HG02870 (cell line): ENCODE data around the gene HDGFL1.

Experiments used
- ATAC-seq: cut with Tn5 transposase; IDR thresholded peaks from one replicate; pipeline ENCODE4 v1.9.1; 2021; ENCODE audit warnings: mild to moderate bottlenecking, moderate library complexity; ENCODE audit not compliant: unreplicated experiment

The HDGFL1 gene

DNA sequence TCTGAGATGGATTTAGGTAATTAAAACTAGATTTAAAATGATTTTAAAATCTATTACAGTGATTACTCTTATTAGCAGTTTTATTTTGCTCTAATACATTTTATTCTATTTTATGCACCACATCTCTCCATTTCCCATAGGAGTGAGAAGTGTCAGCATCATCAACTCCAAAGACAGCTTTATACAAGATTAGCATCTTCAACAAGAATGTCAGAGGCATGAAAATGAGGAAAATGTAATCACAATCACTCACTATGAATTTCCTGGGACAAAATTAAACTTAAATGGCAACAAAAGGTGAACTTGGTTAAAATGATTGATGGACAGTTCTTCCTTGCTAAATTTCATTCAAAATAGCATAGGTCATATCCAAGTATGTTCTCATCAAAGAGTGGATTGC, 19.8 kb downstream of the HDGFL1 start:
- ATAC-seq: no peak

DNA sequence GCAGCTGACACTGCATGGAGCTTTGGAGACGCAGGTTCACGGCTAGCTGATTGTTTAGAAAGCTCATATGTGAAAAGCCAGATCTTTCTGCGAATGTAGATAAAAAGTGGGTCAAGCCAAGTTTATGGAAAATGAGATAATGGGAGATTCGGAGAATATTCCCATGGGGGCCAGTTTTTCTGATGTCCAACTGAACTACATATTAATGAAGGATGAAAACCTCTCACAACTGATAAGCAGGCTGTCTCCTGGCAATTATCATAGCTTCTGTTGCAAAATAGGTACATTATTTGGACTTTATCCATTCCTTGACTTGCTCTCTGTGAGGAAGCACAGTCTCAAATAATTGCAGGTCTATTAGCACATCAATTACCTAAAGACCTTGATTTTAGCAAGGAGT, 21.1 kb downstream of the HDGFL1 start:
- ATAC-seq: no peak

DNA sequence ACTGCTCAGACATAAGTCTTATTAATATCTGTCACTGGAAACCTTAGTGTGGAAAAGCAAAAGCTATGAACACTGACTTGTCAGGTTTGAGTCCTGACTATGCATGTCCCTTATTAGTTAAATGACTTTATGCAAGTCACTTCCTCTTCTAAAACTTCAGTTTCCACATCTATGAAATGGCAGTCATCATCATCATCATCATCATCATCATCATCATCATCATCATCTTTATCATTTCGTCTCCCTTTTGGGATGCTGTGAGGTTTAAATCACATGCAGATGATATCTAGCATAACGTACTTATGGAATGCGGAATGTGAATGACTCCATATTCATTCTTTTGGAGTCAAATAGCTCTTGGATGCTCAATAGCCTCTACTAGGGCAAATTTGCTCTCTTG, 24.5 kb downstream of the HDGFL1 start:
- no peak for ATAC-seq

DNA sequence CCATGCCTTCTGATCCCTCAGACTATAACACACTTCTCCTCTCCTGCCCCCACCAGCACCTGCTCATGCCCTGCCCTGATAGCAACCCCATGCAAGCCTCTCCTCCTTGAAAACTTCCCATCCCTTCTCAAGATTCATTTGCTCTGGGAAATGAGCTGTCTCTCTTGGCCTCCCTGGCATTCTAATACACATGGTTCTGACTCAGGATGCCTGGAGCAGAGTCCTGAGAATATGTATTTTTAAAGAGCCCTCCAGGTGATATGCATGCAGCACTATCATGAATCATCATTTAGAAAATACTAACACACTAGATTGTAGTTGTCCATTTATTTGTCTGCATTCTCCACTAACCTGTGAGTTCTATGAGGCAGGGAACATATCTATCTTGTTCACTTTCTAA, 26.6 kb downstream of the HDGFL1 start:
- no peak for ATAC-seq

DNA sequence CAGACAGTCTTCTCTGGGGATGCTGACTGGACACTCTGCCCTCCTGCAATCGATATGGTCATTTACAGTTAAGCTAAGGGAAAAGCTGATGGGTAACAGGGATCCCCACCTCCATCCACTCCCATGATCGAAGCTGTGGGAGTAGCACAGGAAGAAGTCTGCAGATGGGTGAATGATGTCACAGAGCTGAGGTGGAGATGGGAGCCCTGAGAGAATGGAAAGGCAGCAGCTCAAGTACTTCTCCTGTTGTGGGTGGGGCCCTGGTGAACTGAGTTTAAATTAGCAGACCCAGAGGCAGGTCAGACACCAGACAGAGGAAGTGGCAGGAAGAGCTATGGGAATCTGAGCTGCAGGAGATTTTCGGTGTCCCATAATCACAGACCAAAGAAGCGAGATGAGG, 29.0 kb downstream of the HDGFL1 start:
- ATAC-seq: no peak

DNA sequence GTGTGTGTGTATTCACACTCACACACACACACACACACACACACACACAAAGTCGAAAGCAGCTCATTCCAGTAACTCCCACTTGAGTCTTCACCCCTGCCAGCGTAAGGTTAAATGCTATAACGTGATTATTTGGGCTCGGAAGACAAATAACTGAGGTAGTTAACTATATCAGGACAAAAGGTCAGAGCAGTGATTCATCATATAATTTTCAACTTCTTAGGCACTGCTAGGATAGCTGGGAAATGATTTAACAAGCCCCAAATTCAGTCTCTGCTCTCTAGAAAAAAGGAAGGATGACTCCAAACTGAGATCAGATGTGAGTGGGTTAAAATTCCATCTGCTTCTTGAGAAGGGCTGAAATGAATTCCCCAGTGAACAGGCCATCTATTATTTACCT, 30.7 kb downstream of the HDGFL1 start:
- no peak for ATAC-seq

DNA sequence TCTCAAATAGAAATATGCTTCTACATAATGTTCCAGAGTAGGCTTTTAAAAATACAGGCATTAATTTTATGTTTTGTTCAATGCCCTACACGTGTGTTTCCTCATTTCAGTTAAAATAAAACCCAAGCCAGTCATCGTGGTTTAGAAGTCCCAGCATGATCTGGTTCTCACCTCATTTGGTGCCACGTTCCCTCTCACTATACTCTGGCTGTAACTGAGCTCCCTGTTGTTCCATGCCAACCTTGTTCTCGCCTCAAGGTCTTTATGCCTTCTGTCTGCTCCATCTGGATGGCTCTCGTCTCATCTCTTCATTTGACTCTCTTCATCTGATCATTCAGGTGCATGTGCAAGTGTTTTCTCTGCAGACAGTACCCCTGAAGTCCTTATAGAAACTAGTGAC, 32.6 kb downstream of the HDGFL1 start:
- no peak for ATAC-seq

DNA sequence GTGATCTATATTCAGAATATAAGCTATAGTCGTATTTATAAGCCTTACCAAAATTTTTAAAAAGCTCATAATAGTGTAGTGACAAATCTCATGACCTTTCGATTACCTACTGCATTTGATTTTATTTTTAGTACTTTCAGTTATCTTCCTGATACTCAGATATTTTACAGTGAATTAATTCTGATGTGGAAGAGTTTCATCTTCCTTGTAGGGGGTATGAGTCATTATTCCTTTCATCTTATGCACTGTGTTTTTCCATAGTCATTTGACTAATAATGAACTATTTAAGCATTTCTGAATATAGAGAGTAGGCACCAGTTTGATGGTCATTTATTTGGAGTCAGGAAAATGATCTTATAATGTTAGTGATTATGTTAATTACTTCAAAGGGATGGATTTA, 36.4 kb downstream of the HDGFL1 start:
- ATAC-seq: no peak

DNA sequence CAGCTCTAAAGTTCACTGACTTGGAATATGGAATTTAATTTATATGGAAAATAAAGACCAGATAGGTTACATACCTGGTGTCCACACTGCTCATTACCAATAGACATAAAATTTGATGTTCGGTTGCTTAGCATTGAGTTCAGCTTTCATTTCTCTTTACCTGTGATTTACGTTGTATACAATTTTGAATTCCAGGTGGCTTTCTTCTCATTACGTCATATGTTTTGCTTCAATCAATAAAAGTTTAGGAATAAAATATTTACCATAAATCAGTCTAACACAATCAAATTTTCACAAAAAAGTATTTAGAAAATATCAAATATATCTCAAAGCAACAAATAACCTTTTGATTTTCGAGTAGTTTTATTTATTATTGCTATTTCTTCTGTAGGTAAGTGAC, 40.8 kb downstream of the HDGFL1 start:
- ATAC-seq: no peak

DNA sequence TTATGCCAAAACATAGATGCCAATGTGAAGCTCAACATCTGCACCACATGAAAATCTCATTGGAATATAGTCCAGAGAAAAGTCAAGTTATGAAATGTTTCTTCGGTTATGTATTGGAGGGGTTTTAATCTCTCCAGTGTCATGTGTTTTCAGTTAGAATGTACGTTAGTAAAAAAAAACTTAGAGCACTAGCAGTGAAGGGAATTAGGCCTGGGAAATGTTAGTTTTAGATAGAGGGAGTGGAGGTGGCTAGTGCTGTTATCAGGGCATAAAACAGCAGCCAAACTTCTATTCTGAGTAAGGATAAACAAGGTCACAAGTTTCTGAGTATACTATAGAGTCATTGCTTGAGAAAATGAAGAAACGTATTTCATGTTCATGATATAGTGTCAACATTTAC, 42.9 kb downstream of the HDGFL1 start:
- ATAC-seq: no peak

DNA sequence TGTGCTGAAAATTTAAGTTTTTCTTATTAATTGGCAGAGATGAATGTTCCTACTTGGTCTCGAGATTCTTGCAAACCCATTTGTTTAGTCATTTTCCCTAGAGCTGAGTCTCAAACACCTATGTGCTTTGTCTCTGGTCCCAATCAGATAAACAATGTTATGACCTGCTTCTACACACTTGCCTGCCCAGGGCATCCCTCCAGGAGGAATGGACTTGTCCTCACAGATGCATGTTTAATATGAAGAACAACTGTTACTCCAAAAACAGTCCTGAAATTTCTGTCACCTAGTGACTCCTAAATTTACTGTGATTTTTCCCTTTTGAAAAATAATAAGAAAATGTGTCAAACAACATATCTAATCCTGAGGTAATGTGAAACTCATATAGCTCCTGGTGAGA, 43.7 kb downstream of the HDGFL1 start:
- ATAC-seq: no peak

DNA sequence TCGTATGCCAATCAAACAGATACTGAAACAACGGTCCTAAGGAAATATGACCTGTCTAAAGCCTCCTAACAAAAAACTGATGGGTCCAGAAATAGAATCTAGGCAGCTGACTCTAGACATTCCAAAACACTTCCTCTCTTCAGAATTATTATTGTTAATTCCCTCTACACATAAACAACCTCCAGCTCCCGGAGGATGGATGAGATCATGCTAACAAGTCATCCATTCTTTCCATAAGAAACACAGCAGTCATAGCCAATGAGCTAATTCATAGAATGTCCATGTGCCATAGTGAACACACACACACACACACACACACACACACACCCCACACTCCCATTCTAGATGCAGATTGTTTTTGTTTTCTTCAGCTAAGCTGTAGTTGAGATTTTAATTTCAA, 44.3 kb downstream of the HDGFL1 start:
- no peak for ATAC-seq

DNA sequence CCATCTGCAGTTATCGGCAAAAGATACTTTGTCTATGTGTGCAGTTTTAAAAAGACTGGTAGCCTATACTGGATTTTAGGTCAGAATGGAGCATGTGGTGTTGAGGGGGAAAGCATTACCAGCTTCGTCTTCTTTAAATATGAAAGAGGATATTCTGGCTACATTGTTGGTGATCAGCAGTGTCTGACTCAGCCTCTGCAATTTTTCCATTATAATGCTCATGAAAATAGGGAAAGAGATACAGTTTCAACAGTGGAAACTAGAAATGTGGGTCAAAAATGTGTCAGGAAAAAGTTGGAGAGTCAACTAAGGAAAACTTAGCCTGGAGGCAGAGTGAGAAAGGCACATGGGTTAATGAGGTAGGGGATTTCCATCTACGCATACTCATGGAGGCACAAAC, 45.2 kb downstream of the HDGFL1 start:
- ATAC-seq: no peak

DNA sequence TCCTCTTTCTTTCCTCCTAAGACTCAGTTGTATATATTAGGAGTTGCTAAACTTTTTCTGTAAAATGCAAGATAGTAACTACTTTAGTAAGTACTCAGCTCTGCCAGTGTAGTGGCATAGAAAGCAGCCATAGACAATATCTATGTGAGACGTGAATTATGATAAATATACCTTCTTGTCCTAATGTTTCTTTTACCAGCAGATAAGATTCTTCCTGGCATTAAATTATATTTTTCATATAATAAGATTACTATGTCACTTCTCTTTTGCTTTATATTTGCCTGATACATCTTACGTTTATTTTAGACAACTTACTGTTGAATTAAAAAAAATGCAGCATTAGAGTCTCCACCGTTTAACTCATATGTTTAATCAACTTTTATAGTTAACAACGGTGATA, 51.7 kb downstream of the HDGFL1 start:
- no peak for ATAC-seq
